ENCODE results near the gene RPS6KB1. TPM values are rescaled to one million over a fixed set of nuclear protein-coding genes. Genes with fewer than 3 reads are reported as not detected.
"Not testable (repeated sequence)": the region's sequence is repeated elsewhere in the genome, so short reads cannot be mapped to it uniquely, and the experiment has no call there.

RPS6KB1 gene
- total RNA-seq, 1 experiment from 2014 or later: 75.7 TPM

GRCh38 chr17:59964482-59965328 lies 71.8 kb downstream of the RPS6KB1 start, which contains the start of gene RNFT1 (continued):
- no peak for TF ChIP-seq ELF1 (IDR thresholded peaks at IDR 0.05; ENCODE audit: borderline replicate concordance, low read depth)
- TF ChIP-seq FOSL1 (IDR thresholded peaks at IDR 0.05; ENCODE audit: low read depth): no peak
- no peak for TF ChIP-seq RAD21 (IDR thresholded peaks at IDR 0.05; ENCODE audit: low read depth)
- TF ChIP-seq EZH2phosphoT487 (IDR thresholded peaks at IDR 0.05; ENCODE audit: borderline replicate concordance): no peak
- no peak for TF ChIP-seq CEBPB (IDR thresholded peaks at IDR 0.05; ENCODE audit: low read depth)
- TF ChIP-seq SP1 (IDR thresholded peaks at IDR 0.05; ENCODE audit: low read depth): peak; percentile 74

GRCh38 chr17:59971771-59972170 lies 78.8 kb downstream of the RPS6KB1 start:
- H3K36me3 ChIP-seq (ENCODE audit: control insufficient read depth in 1 of 2, insufficient read depth in 2 of 2, low read length in 2 of 2); H3K4me3 ChIP-seq (replicated peaks in 1 of 2; ENCODE audit: low read depth in 1 of 2, low read length in 2 of 2); H3K9me2 ChIP-seq (ENCODE audit: insufficient read depth); BruUV-seq (replicated peaks); H3K9me3 ChIP-seq (ENCODE audit: control insufficient read depth in 1 of 2, insufficient read depth in 1 of 2, low read depth in 1 of 2, low read length in 2 of 2); POLR2A ChIA-PET; H3K27ac ChIP-seq (ENCODE audit: low read depth, low read length); H4K20me1 ChIP-seq (ENCODE audit: insufficient read depth); H3K27me3 ChIP-seq (ENCODE audit: insufficient read depth, low read length); H2AFZ ChIP-seq (ENCODE audit: low read depth, low read length, poor library complexity, severe bottlenecking); H3K9ac ChIP-seq (ENCODE audit: low read length); H3K4me2 ChIP-seq (ENCODE audit: low read length); H3K4me1 ChIP-seq (ENCODE audit: control insufficient read depth in 1 of 2, insufficient read depth in 2 of 2, low read length in 2 of 2); DNase-seq (ENCODE audit: low read depth, low spot score); CTCF ChIA-PET; ATAC-seq; H3K79me2 ChIP-seq (ENCODE audit: insufficient read depth, low read length); intact Hi-C loops (cut with micrococcal nuclease): not testable (repeated sequence)
- RAD21 ChIA-PET (ENCODE audit: low non-redundant PET in 1 of 2, low total read pairs in 2 of 2, uncharacterized antibody in 2 of 2, unreplicated experiment in 2 of 2): interaction anchor here in 1 of 2 experiments (0.6 kb wide), 1 partner anchor 57 kb away, joined by 3 read pairs; no protein-coding TSS in a partner anchor

- no peak for ATAC-seq
- no peak overlapping the region for H3K27ac ChIP-seq (ENCODE audit: low read depth, low read length)
- no peak for DNase-seq (ENCODE audit: low read depth, low spot score)
- POLR2A ChIA-PET: no interaction called here
- H3K9me2 ChIP-seq (ENCODE audit: insufficient read depth): no peaks in the 10 kb centered on the region
- H3K4me1 ChIP-seq (ENCODE audit: control insufficient read depth in 1 of 2, insufficient read depth in 2 of 2, low read length in 2 of 2): no peaks in the 10 kb centered on the region
- TF ChIP-seq ZNF274 (IDR thresholded peaks at IDR 0.05; ENCODE audit: low read depth, low read length): no peak
- no peak for TF ChIP-seq SP1 (IDR thresholded peaks at IDR 0.05; ENCODE audit: low read depth)
- TF ChIP-seq, protein P1, sequence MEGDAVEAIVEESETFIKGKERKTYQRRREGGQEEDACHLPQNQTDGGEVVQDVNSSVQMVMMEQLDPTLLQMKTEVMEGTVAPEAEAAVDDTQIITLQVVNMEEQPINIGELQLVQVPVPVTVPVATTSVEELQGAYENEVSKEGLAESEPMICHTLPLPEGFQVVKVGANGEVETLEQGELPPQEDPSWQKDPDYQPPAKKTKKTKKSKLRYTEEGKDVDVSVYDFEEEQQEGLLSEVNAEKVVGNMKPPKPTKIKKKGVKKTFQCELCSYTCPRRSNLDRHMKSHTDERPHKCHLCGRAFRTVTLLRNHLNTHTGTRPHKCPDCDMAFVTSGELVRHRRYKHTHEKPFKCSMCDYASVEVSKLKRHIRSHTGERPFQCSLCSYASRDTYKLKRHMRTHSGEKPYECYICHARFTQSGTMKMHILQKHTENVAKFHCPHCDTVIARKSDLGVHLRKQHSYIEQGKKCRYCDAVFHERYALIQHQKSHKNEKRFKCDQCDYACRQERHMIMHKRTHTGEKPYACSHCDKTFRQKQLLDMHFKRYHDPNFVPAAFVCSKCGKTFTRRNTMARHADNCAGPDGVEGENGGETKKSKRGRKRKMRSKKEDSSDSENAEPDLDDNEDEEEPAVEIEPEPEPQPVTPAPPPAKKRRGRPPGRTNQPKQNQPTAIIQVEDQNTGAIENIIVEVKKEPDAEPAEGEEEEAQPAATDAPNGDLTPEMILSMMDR (IDR thresholded peaks at IDR 0.05 in 2 of 3, conservative IDR thresholded peaks at IDR 0.05 in 1 of 3; ENCODE audit: borderline replicate concordance in 1 of 3, insufficient read depth in 1 of 3, low read depth in 2 of 3, low read length in 2 of 3): no peak
- TF ChIP-seq RAD21 (IDR thresholded peaks at IDR 0.05; ENCODE audit: low read depth): no peak
- TF ChIP-seq TCF7L2 (IDR thresholded peaks at IDR 0.05; ENCODE audit: borderline replicate concordance, extremely low read depth, insufficient read depth, insufficient read length): no peak
- no peak for TF ChIP-seq ELF1 (IDR thresholded peaks at IDR 0.05; ENCODE audit: borderline replicate concordance, low read depth)
- TF ChIP-seq ZBTB33 (IDR thresholded peaks at IDR 0.05; ENCODE audit: extremely low read depth, insufficient replicate concordance, low read length): no peak
- no peak for TF ChIP-seq SIN3A (IDR thresholded peaks at IDR 0.05; ENCODE audit: low read depth)
- TF ChIP-seq JUND (IDR thresholded peaks at IDR 0.05): no peak
- no peak for TF ChIP-seq ZFX (IDR thresholded peaks at IDR 0.05)
- no peak for TF ChIP-seq EZH2 (IDR thresholded peaks at IDR 0.05)
- H3K4me2 ChIP-seq (ENCODE audit: low read length): no peak overlapping the region
- H3K36me3 ChIP-seq (ENCODE audit: control insufficient read depth in 1 of 2, insufficient read depth in 2 of 2, low read length in 2 of 2): no peaks in the 10 kb centered on the region
- BruUV-seq (replicated peaks): no TSS peak
- no peak overlapping the region for H3K9ac ChIP-seq (ENCODE audit: low read length)
- intact Hi-C loops (cut with micrococcal nuclease): no loop called here
- CTCF ChIA-PET: no interaction called here
- RAD21 ChIA-PET (ENCODE audit: low non-redundant PET in 1 of 2, low total read pairs in 2 of 2, uncharacterized antibody in 2 of 2, unreplicated experiment in 2 of 2): no interaction called here
- no peaks in the 10 kb centered on the region for H3K27me3 ChIP-seq (ENCODE audit: insufficient read depth, low read length)
- no peaks in the 10 kb centered on the region for H3K79me2 ChIP-seq (ENCODE audit: insufficient read depth, low read length)
- H3K9me3 ChIP-seq (ENCODE audit: control insufficient read depth in 1 of 2, insufficient read depth in 1 of 2, low read depth in 1 of 2, low read length in 2 of 2): no peaks in the 10 kb centered on the region
- H4K20me1 ChIP-seq (ENCODE audit: insufficient read depth): no peaks in the 10 kb centered on the region
- no peak overlapping the region for H3K4me3 ChIP-seq (replicated peaks in 1 of 2; ENCODE audit: low read depth in 1 of 2, low read length in 2 of 2)
- H2AFZ ChIP-seq (ENCODE audit: low read depth, low read length, poor library complexity, severe bottlenecking): no peak overlapping the region
Observed at GRCh38 chr17:59972778-59973177, 79.9 kb downstream of the RPS6KB1 start.
